Measurements from ENCODE around the gene PGPEP1. TPM values are rescaled to one million over a fixed set of nuclear protein-coding genes. Genes with fewer than 3 reads are reported as not detected.
A peak's percentile ranks its signal among the peaks of the same experiment; 100 is the strongest.

PGPEP1 gene
- total RNA-seq, 1 donor from 2014 or later = 38.8 TPM

DNA sequence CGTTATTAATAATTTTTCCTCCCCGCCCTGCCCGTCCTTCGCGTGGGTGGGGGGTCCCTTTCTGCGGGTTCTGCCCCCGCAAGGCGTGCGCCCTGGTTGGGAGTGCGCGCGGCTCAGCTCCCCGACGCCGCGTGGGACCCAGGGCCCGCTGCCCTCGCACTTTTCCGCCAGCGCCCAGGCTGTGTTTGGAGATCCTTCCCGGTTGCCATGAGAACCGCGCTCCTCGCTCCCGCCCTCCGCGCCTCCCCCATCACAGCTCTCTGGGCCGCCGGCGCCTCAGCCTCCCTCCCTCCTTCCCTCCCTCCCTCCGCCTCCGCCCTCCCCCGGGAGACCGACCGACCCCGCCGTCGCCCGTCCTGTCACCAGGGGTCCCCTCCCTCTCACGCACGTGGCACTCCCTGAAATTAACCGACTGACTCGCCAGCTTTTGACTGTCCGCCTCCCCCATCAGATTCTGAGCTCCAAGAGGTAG lies 76.4 kb downstream of the PGPEP1 start:
- Histone ChIP-seq H3K27me3 (ENCODE audit: low read depth) (peaks cover 46% of the 10 kb centered on the region), H3K36me3 (no peaks in the 10 kb centered on the region), H3K27ac (replicated peaks) (peak overlapping the region; percentile 99), H3K4me3 (peak overlapping the region; percentile 86), H3K4me1 (peaks cover 70% of the 10 kb centered on the region), H3K9me3 (replicated peaks) (no peaks in the 10 kb centered on the region)
- DNase-seq = peak; percentile 94
- TF ChIP-seq, protein P1, sequence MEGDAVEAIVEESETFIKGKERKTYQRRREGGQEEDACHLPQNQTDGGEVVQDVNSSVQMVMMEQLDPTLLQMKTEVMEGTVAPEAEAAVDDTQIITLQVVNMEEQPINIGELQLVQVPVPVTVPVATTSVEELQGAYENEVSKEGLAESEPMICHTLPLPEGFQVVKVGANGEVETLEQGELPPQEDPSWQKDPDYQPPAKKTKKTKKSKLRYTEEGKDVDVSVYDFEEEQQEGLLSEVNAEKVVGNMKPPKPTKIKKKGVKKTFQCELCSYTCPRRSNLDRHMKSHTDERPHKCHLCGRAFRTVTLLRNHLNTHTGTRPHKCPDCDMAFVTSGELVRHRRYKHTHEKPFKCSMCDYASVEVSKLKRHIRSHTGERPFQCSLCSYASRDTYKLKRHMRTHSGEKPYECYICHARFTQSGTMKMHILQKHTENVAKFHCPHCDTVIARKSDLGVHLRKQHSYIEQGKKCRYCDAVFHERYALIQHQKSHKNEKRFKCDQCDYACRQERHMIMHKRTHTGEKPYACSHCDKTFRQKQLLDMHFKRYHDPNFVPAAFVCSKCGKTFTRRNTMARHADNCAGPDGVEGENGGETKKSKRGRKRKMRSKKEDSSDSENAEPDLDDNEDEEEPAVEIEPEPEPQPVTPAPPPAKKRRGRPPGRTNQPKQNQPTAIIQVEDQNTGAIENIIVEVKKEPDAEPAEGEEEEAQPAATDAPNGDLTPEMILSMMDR (IDR thresholded peaks at IDR 0.05; ENCODE audit: borderline replicate concordance) = no peak
- intact Hi-C loops (cut with micrococcal nuclease) = no loop called here

DNA sequence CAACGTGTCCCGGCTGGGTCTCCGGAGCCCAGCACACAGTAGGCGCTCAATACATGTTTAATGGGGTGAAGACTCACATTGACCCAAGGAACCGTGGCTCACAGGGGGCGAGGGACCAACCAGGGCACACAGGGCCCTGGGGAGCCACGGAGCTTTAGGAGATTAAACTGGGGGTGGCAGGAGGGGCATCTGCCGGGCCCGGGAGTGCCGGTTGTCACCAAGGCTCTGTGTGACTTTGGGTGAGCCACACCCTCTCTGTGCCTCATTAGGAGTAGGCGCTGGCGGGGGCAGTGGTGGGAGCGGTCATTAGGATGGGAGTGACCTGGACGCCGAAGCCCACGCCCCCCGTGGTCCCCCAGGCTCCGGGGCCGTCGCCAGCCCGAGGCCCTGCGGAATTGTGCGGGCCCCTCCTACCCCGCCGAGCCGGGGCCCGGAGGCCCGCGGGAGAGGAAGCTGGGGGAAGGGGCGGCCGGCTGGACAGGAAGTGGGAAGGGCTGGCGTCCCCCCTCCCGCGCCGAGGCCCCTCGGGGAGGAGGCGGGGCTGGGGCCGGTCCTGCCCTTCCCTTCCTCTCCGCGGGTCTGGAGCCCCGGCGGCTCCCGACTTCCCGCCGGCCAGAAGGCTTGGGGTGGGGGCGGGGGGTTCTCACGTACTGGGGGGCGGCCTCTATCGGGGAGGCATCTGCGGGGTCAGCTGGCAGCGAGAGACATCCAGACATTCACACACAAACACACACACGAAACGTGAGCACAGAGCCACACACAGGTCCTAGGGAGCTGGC lies 77.0 kb downstream of the PGPEP1 start:
- TF ChIP-seq, protein P1 (IDR thresholded peaks at IDR 0.05; ENCODE audit: borderline replicate concordance) = no peak
- peak overlapping the region; percentile 86 for H3K4me3 ChIP-seq
- intact Hi-C loops (cut with micrococcal nuclease) = no loop called here
- peaks cover 46% of the 10 kb centered on the region for H3K27me3 ChIP-seq (ENCODE audit: low read depth)
- peaks cover 73% of the 10 kb centered on the region for H3K4me1 ChIP-seq
- peak; percentile 88 for DNase-seq
- no peaks in the 10 kb centered on the region for H3K9me3 ChIP-seq (replicated peaks)
- H3K27ac ChIP-seq (replicated peaks) = peak overlapping the region; percentile 99
- H3K36me3 ChIP-seq = no peaks in the 10 kb centered on the region

DNA sequence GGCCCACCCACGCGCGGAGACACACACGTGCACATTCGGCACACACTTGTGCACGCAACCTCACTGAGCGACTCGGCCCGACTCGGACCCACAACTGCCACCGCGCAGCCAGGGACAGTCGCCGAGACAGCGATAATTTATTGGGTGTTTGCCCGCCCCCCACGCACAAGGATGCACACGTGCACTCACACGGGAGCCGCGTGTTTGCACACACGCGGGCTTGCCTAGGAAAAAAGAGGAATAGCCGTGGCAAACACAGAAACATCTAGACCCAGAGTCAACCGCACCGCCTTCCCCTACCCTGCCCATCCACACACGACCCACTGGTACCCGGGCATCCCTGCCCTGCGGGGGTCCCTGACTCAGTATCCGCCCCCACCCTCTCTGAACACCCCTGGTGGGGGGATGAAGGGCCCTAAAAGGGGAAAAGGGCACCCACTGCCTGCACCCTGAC lies 77.7 kb downstream of the PGPEP1 start:
- DNase-seq = no peak
- peaks cover 46% of the 10 kb centered on the region for H3K27me3 ChIP-seq (ENCODE audit: low read depth)
- H3K27ac ChIP-seq (replicated peaks) = peak overlapping the region; percentile 99
- H3K36me3 ChIP-seq = no peaks in the 10 kb centered on the region
- TF ChIP-seq, protein P1 (IDR thresholded peaks at IDR 0.05; ENCODE audit: borderline replicate concordance) = no peak
- intact Hi-C loops (cut with micrococcal nuclease) = no loop called here
- H3K9me3 ChIP-seq (replicated peaks) = no peaks in the 10 kb centered on the region
- H3K4me1 ChIP-seq = peaks cover 80% of the 10 kb centered on the region
- H3K4me3 ChIP-seq = peak overlapping the region; percentile 86

- no peak for DNase-seq
- Histone ChIP-seq H3K4me3 (peak overlapping the region; percentile 86), H3K4me1 (peaks cover 85% of the 10 kb centered on the region), H3K27me3 (ENCODE audit: low read depth) (peaks cover 46% of the 10 kb centered on the region), H3K27ac (replicated peaks) (peak overlapping the region; percentile 99), H3K9me3 (replicated peaks) (no peaks in the 10 kb centered on the region), H3K36me3 (no peaks in the 10 kb centered on the region)
- TF ChIP-seq, protein P1 (IDR thresholded peaks at IDR 0.05; ENCODE audit: borderline replicate concordance) = no peak
- intact Hi-C loops (cut with micrococcal nuclease) = no loop called here
Measured at GRCh38 chr19:18418483-18419194, 78.2 kb downstream of the PGPEP1 start.

DNA sequence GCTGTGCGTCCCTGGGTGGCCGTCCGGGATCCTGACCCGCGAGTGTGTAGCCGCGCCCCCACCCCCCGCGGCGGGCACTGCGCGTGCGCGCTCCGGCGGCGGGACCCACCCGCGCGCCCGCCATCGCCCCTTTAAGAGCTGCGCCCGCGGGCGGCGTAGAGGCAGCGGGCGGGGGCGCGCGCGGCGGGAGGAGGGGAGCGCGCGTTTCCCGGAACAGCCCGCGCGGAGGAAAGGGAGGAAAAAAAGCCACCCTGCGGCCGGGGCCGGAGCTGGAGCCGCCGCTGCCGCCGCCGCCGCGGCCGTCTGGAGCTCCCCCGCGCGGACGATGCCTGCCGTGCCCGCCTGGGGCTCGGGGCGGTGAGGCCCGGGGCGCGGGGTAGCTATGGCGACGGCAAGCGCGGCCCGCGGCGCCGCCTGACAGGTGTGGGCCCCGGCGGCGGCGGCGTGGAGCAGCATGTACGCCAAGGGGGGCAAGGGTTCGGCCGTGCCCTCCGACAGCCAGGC lies 78.8 kb downstream of the PGPEP1 start, which contains the start of gene SSBP4:
SSBP4 (plus strand) TSS at position 204 of the 504 bp plus-strand sequence; CDS start at position 455, 251 bp downstream.
- H3K36me3 ChIP-seq = no peaks in the 10 kb centered on the region
- peak; percentile 81 for DNase-seq
- TF ChIP-seq, protein P1 (IDR thresholded peaks at IDR 0.05; ENCODE audit: borderline replicate concordance) = peak; percentile 67
- H3K27me3 ChIP-seq (ENCODE audit: low read depth) = peaks cover 42% of the 10 kb centered on the region
- H3K27ac ChIP-seq (replicated peaks) = peak within 1 kb of the TSS; percentile 99
- no peaks in the 10 kb centered on the region for H3K9me3 ChIP-seq (replicated peaks)
- peak within 1 kb of the TSS; percentile 86 for H3K4me3 ChIP-seq
- peaks cover 85% of the 10 kb centered on the region for H3K4me1 ChIP-seq
- intact Hi-C loops (cut with micrococcal nuclease) = no loop called here
